Lower leg skin (tissue), 4 donors: ENCODE measurements around the gene SYPL1. TPM values are rescaled to one million over a fixed set of nuclear protein-coding genes. Genes with fewer than 3 reads are reported as not detected.

Experiments
- DNase-seq, 2 donors: peaks; one replicate each; pipeline ENCODE4 v3.0.0-alpha.2; 2019; ENCODE audit warnings: low spot score in 2 of 2
- H3K4me3 ChIP-seq: fragments of 200-600 bp; sonication (generic); 2 replicates; pipeline ENCODE4 v1.5.1; 2017; ENCODE audit warnings: mild to moderate bottlenecking, low read depth; ENCODE audit not compliant: poor library complexity, severe bottlenecking
- CTCF ChIP-seq, 3 donors: fragments of 450-650 bp; IDR thresholded peaks; one replicate each; pipeline ENCODE4 v1.5.1; 2016; ENCODE audit warnings: antibody characterized with exemption in 3 of 3, mild to moderate bottlenecking in 3 of 3, moderate library complexity in 2 of 3
- POLR2A ChIP-seq, 2 donors: fragments of 450-650 bp; IDR thresholded peaks; one replicate each; pipeline ENCODE4 v1.6.1; 2016 to 2017; ENCODE audit warnings: antibody characterized with exemption in 2 of 2, mild to moderate bottlenecking in 1 of 2, moderate library complexity in 1 of 2
- WGBS, 2 donors: methylation state at CpG; one replicate each; pipeline ENCODE4 v1.1.5; 2018; 5-methylcytosine and 5-hydroxymethylcytosine counted together
- intact Hi-C: fragments of 100-400 bp; cut with DNase I; formaldehyde crosslinking; loops from one replicate; pipeline ENCODE4 v1.15.0; 2023; ENCODE audit warnings: low total_unique reads
- total RNA-seq, 4 donors: library from RNA; depleted of rRNA; stranded (reverse); fragments of >200 nt; gene quantifications; one replicate each; pipeline ENCODE4 v1.1.0, GENCODE V29; 2016

The SYPL1 gene
- total RNA-seq, 4 donors from 2014 or later = 77.7 to 96.7 (median 89.6) TPM

GRCh38 chr7:106050746-106051117 is 61.4 kb downstream of the SYPL1 start:
- intact Hi-C loops = loop anchor here (5.0 kb wide), 1 partner anchor 102 kb away; no protein-coding TSS in a partner anchor
- TF ChIP-seq POLR2A (IDR thresholded peaks at IDR 0.05) = no peak
- no peak for DNase-seq
- H3K4me3 ChIP-seq = no peak overlapping the region
- 10 to 36% methylated on average over 5 of the region's 5 CpGs for WGBS, 2 donors

GRCh38 chr7:106050002-106050745 is 61.9 kb downstream of the SYPL1 start:
- TF ChIP-seq POLR2A (IDR thresholded peaks at IDR 0.05) (no peak), CTCF (IDR thresholded peaks at IDR 0.05) (no peak)
- H3K4me3 ChIP-seq = no peak overlapping the region
- intact Hi-C loops = loop anchor here (5.0 kb wide), 1 partner anchor 102 kb away; no protein-coding TSS in a partner anchor
- DNase-seq = no peak
- WGBS, 2 donors = 42 to 44% methylated on average over 13 of the region's 13 CpGs

GRCh38 chr7:106049139-106049752 is 62.9 kb downstream of the SYPL1 start:
- TF ChIP-seq CTCF (IDR thresholded peaks at IDR 0.05) (no peak), POLR2A (IDR thresholded peaks at IDR 0.05) (no peak)
- intact Hi-C loops = no loop called here
- DNase-seq = no peak
- 88 to 95% methylated on average over 9 of the region's 9 CpGs for WGBS, 2 donors
- no peak overlapping the region for H3K4me3 ChIP-seq

GRCh38 chr7:106048706-106049020 is 63.4 kb downstream of the SYPL1 start:
- 49 to 81% methylated on average over 2 of the region's 2 CpGs for WGBS, 2 donors
- intact Hi-C loops = no loop called here
- TF ChIP-seq CTCF (IDR thresholded peaks at IDR 0.05) (no peak), POLR2A (IDR thresholded peaks at IDR 0.05) (no peak)
- DNase-seq = no peak
- no peak overlapping the region for H3K4me3 ChIP-seq

- WGBS, 2 donors = 49 to 72% methylated on average over 10 of the region's 10 CpGs
- no peak overlapping the region for H3K4me3 ChIP-seq
- TF ChIP-seq CTCF (IDR thresholded peaks at IDR 0.05) (no peak), POLR2A (IDR thresholded peaks at IDR 0.05) (no peak)
- DNase-seq = no peak
- intact Hi-C loops = no loop called here
Observed at GRCh38 chr7:106047818-106048705, 64.0 kb downstream of the SYPL1 start.

GRCh38 chr7:106047184-106047583 is 64.9 kb downstream of the SYPL1 start:
- no peak for DNase-seq
- WGBS, 2 donors = 66 to 67% methylated on average over 5 of the region's 5 CpGs
- TF ChIP-seq POLR2A (IDR thresholded peaks at IDR 0.05) = no peak
- TF ChIP-seq CTCF (IDR thresholded peaks at IDR 0.05) = no peak
- intact Hi-C loops = no loop called here
- H3K4me3 ChIP-seq = no peak overlapping the region
